NCI-H82 (cell line): ENCODE results near the gene CCDC146.
"Not testable (repeated sequence)": the region's sequence is repeated elsewhere in the genome, so short reads cannot be mapped to it uniquely, and the experiment has no call there.

Experiments
- DNase-seq: peaks from one replicate; lab custom pipeline; 2025; lab: John Stamatoyannopoulos, UW

The CCDC146 gene

GRCh38 chr7:77246026-77246640 lies 123.7 kb downstream of the CCDC146 start:
- DNase-seq: no peak

DNA sequence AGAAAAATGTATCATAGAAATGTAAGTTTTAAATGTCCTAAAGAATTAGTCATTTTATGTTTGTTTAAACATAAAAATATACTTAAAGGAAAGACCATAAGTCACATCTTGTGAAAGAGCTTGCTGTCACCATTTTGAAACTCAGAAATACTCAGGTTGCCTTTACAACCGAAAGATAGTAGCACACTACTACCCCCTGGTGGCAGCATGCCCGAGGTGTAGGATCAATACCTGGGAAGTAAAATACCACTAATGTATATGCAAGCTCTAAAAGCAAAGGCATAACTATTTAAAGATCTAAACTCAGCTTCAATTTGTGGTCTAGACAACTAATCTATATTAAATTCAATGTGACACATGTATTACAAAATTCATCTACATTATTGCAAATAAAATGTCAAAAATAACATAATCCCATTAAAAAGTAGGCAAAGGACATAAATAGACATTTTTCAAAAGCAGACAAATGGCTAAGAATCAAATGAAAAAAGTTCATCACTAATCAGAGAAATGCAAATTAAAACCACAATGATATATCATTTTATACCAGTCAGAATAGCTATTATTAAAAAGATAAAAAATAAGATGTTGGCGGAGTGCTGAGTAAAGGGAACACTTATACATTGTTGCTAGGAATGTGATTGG lies 124.9 kb downstream of the CCDC146 start:
- peak; percentile 88 for DNase-seq

DNA sequence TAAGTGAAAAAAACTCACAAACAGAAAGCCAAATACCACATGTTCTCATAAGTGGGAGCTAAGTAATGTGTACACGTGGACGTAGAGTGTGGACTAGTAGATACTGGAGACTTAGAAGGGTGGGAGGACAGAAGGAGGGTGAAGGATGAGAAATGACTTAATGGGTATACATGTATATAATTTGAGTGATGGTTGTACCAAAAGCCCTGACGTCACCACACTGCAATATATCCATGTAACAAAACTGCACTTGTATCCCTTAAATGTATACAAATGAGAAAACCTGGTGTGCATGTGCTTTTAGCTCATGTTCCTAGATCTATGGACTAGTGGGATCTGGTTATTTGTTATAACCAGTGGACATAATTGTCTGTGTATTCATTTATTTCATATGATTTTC lies 125.7 kb downstream of the CCDC146 start:
- no peak for DNase-seq

GRCh38 chr7:77252506-77252905 lies 130.1 kb downstream of the CCDC146 start:
- no peak for DNase-seq

GRCh38 chr7:77253151-77253550 lies 130.7 kb downstream of the CCDC146 start:
- DNase-seq: no peak

DNA sequence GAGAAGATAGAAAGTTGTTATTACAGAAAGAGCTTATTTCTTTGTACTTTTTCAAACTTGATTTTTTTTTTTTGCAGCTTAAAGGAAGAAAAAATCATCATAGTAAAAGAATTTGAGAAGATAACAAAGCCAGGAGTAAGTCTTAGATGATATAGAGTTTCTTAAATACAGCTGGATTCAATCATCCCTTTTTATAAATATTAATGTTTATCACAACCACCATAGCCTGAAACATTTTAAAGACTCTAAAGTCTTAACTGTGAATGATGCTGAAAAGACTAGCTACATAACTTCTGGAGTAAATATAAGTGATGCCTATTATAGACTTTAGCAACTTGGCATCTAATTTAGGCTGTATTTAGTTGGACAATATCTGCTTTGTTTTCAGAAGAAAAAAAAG lies 132.0 kb downstream of the CCDC146 start:
- DNase-seq: no peak

DNA sequence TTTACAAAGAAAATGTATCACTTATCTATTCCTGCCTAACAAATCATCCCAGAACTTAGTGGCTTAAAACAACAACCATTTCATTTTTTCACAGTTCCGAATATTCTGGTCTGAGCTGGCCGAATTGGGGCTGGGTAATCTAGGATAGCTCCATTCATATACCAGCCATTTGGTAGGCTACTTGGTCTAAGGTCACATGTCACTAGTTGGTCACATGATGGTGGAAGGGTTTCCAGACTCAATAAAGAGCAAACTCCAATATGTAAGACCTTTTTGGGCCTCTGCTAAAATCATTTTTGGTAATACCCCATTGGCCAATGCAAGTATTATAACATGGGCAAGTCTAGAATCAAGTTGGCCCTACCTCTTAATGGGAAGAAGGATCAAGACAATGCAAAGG lies 132.5 kb downstream of the CCDC146 start:
- DNase-seq: no peak

GRCh38 chr7:77258014-77258413 lies 135.6 kb downstream of the CCDC146 start:
- peak; percentile 91 for DNase-seq

- DNase-seq: no peak
Measured at GRCh38 chr7:77258593-77258992, 136.2 kb downstream of the CCDC146 start.

DNA sequence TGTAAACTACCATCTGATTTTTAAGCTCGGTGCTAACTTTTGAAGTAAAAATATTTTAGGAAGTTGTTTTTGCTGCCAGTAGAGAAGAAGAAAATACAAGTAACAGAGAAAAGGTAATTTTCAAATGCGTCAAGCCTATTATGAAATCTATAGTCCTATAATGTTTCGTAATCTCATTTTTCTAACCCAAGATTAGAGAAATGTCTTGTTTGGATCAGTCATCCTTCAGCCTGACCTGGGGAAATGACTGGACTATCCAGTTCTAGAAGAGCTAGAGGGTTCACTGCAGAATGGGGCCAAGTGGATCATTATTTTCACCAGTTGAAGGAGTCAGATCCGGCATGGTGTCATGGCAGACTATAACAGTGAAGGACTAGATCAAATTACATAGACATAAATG lies 139.9 kb downstream of the CCDC146 start:
- no peak for DNase-seq

- DNase-seq: no peak
Measured at GRCh38 chr7:77265666-77266065, 143.3 kb downstream of the CCDC146 start.

DNA sequence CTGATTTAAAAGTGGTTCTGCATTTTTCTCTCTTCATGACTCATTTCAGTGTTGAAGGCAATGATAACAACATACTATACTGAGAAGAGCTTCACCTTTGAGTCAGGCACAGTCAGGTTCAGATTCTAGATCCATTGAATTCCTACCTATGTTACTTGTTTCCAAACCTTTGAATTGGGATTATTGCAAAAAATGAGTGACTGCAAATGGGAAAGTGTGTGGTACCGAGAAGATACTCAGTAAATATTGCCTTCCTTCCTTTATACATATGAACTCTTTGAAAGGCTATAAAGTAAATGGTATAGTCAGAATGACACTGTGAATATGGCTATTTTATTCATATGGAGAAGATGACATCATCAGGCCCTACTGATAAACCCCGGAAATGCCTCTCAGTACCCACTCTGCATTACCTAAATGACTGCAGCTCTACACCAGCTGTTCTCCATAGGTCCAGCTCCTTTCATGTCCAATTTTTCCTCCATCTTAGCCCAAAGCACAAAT lies 143.9 kb downstream of the CCDC146 start:
- DNase-seq: no peak

GRCh38 chr7:77269360-77270093 lies 147.1 kb downstream of the CCDC146 start:
- no peak for DNase-seq

DNA sequence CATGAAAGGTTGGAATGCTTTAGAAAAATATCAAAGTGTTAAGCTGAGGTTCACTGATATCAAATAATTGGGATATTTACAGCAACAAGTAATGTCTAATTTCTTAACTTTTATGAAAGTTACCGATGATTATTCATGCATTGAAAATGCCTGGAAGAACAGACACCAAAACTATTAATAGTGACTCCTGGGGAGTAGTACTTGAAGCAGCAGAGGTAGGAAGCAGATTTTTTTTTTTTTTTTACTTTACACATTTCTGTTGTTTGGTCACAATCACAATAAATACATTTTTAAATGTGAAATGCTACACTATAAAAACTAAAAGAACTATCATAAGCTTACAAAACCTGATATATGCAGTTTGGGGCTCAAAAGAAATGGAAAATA lies 147.7 kb downstream of the CCDC146 start:
- no peak for DNase-seq

DNA sequence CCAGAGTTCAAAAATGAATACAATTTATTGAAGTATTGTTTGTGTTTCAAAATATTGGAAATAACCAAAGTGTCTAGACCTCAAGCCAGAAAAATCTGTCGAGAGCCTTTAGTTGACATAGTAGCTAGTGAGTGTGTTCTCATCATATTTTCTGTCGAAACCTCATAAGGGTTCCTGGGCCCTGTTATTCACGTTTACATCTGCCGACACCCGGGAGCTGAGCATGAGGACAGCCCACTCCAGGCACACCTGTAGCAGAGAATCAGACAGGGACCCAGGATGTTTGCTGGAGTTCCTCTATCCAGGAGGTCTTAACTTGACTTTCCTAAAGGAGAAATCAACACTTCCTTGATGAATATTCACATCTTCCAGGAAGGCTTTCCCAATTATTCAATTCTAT lies 149.4 kb downstream of the CCDC146 start:
- DNase-seq: no peak

GRCh38 chr7:77275663-77276062 lies 153.2 kb downstream of the CCDC146 start:
- DNase-seq: not testable (repeated sequence)

GRCh38 chr7:77276120-77276519 lies 153.7 kb downstream of the CCDC146 start:
- no peak for DNase-seq

- DNase-seq: no peak
Measured at GRCh38 chr7:77281780-77282478, 159.5 kb downstream of the CCDC146 start.

- no peak for DNase-seq
Measured at GRCh38 chr7:77282897-77283296, 160.5 kb downstream of the CCDC146 start.

- no peak for DNase-seq
Measured at GRCh38 chr7:77284005-77284404, 161.6 kb downstream of the CCDC146 start.

GRCh38 chr7:77284616-77285015 lies 162.2 kb downstream of the CCDC146 start:
- DNase-seq: no peak

DNA sequence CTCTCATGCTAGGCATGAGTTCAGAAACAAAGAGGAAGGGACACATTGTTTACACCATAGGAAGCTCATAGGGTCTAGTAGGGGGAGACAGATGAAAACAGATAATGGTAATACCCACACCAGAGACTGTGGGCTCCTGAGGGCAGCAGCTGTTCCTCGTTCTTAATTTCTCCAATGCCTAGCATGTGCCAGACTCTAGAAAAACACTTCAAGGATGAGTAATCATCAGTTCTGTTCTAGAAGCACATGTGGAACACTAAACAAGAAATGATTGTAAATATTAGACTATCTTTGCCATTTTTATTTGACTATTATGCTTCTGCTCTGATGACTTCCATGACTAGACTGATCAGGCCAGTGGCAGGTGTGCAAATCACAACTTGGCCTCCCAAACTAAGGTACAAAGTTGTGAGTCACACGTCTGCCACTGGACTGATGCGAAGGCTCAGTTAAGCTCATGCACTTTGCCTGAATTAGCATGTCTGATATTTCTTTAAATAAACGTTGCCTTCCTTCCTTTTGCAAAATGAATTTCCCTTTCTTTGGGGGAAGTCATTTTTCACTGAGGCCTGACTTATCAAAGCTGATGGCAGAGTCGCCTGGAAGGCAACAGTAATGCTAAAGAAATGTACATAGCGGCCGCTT lies 166.4 kb downstream of the CCDC146 start:
- DNase-seq: no peak
